CD14-positive monocyte (primary cell): ENCODE data around the gene TSHR. TPM values are rescaled to one million over a fixed set of nuclear protein-coding genes. Genes with fewer than 3 reads are reported as not detected.

Source experiments
- DNase-seq, 3 donors: peaks; one replicate each; pipeline ENCODE4 v3.0.0-alpha.2; 2011 to 2022
- H2AFZ ChIP-seq: 2 replicates; pipeline ENCODE4 v1.6.0; 2012; ENCODE audit warnings: mild to moderate bottlenecking, low read depth, low read length, inconsistent platforms; ENCODE audit not compliant: insufficient read depth, poor library complexity, severe bottlenecking
- H3K27ac ChIP-seq, 2 donors: 1 replicate in 1 of 2; 2 replicates in 1 of 2; pipeline ENCODE4 v1.5.1; 2012 to 2013; ENCODE audit warnings: low read length in 2 of 2, control low read depth in 1 of 2, inconsistent platforms in 1 of 2, low read depth in 1 of 2, mild to moderate bottlenecking in 1 of 2
- H3K27me3 ChIP-seq, 2 donors: one replicate each; pipeline versions ENCODE4 v1.6.0 to v1.6.1; 2011 to 2013; ENCODE audit warnings: low read length in 2 of 2; ENCODE audit not compliant: control insufficient read depth in 2 of 2, insufficient read depth in 2 of 2
- H3K36me3 ChIP-seq, 2 donors: replicated peaks in 1 of 2; 1 replicate in 1 of 2; 2 replicates in 1 of 2; pipeline versions ENCODE4 v1.5.1 to v1.6.1; 2012 to 2013; ENCODE audit warnings: low read length in 2 of 2, control low read depth in 1 of 2, inconsistent platforms in 1 of 2, mild to moderate bottlenecking in 1 of 2; ENCODE audit not compliant: insufficient read depth in 2 of 2, control insufficient read depth in 1 of 2
- H3K4me1 ChIP-seq, 2 donors: 1 replicate in 1 of 2; 2 replicates in 1 of 2; pipeline versions ENCODE4 v1.5.1 to v1.6.1; 2012 to 2013; ENCODE audit warnings: low read length in 2 of 2, control low read depth in 1 of 2, inconsistent platforms in 1 of 2, mild to moderate bottlenecking in 1 of 2, moderate library complexity in 1 of 2; ENCODE audit not compliant: insufficient read depth in 2 of 2, control insufficient read depth in 1 of 2
- H3K4me2 ChIP-seq: replicated peaks from 2 replicates; pipeline ENCODE3; 2012; ENCODE audit warnings: low read length, moderate library complexity, mild to moderate bottlenecking; ENCODE audit not compliant: poor library complexity, severe bottlenecking; ENCODE audit errors: extremely low read depth
- H3K4me3 ChIP-seq, 3 experiments: fragments of 200-600 bp in 1 of 3; sonication (generic) in 1 of 3; replicated peaks in 1 of 3; 1 replicate in 2 of 3; 2 replicates in 1 of 3; pipeline ENCODE4 v1.5.1; 2011 to 2013; ENCODE audit warnings: low read length in 3 of 3, mild to moderate bottlenecking in 3 of 3, control low read depth in 2 of 3, low read depth in 2 of 3, inconsistent platforms in 1 of 3, moderate library complexity in 1 of 3
- H3K79me2 ChIP-seq: 2 replicates; pipeline ENCODE4 v1.6.0; 2012; ENCODE audit warnings: mild to moderate bottlenecking, control low read depth, inconsistent platforms, low read length, moderate library complexity; ENCODE audit not compliant: insufficient read depth
- H3K9ac ChIP-seq: 2 replicates; pipeline ENCODE4 v1.6.0; 2017; ENCODE audit warnings: low read length, mild to moderate bottlenecking; ENCODE audit not compliant: insufficient read depth, poor library complexity, severe bottlenecking
- H3K9me3 ChIP-seq, 2 donors: replicated peaks in 1 of 2; 1 replicate in 1 of 2; 2 replicates in 1 of 2; pipeline versions ENCODE4 v1.5.1 to v1.6.1; 2012 to 2013; ENCODE audit warnings: low read length in 2 of 2, control low read depth in 1 of 2; ENCODE audit not compliant: control insufficient read depth in 1 of 2, insufficient read depth in 1 of 2
- H4K20me1 ChIP-seq: 2 replicates; pipeline ENCODE4 v1.6.0; 2012; ENCODE audit warnings: mild to moderate bottlenecking, low read length, control low read depth, moderate library complexity; ENCODE audit not compliant: insufficient read depth
- H3K27ac Mint-ChIP-seq, 7 donors: one replicate each; pipeline ENCODE4 v1.8.0; 2020; ENCODE audit warnings: mild to moderate bottlenecking in 7 of 7, mixed read lengths in 7 of 7, moderate library complexity in 6 of 7, inconsistent platforms in 2 of 7
- H3K27me3 Mint-ChIP-seq, 3 donors: one replicate each; pipeline ENCODE4 v1.8.0; 2021 to 2022; ENCODE audit warnings: low read depth in 3 of 3, mild to moderate bottlenecking in 3 of 3, mixed read lengths in 3 of 3, moderate library complexity in 3 of 3, inconsistent platforms in 1 of 3
- H3K36me3 Mint-ChIP-seq, 2 donors: one replicate each; pipeline ENCODE4 v1.8.0; 2020; ENCODE audit warnings: mixed read lengths in 2 of 2, inconsistent platforms in 1 of 2, mild to moderate bottlenecking in 1 of 2
- H3K4me1 Mint-ChIP-seq: one replicate; pipeline ENCODE4 v1.8.0; 2020; ENCODE audit warnings: mild to moderate bottlenecking, mixed read lengths
- H3K4me3 Mint-ChIP-seq, 2 donors: one replicate each; pipeline ENCODE4 v1.8.0; 2020; ENCODE audit warnings: mild to moderate bottlenecking in 2 of 2, mixed read lengths in 2 of 2, moderate library complexity in 1 of 2
- H3K9me3 Mint-ChIP-seq, 7 donors: one replicate each; pipeline ENCODE4 v1.8.0; 2020 to 2022; ENCODE audit warnings: mixed read lengths in 7 of 7, mild to moderate bottlenecking in 6 of 7, moderate library complexity in 6 of 7, inconsistent platforms in 2 of 7
- WGBS: methylation state at CpG from one replicate; pipeline ENCODE4 v1.1.5; 2013; ENCODE audit warnings: missing lambda C conversion rate; ENCODE audit not compliant: insufficient coverage; 5-methylcytosine and 5-hydroxymethylcytosine counted together
- intact Hi-C, 2 donors: fragments of 100-400 bp; cut with micrococcal nuclease; formaldehyde crosslinking; loops; one replicate each; pipeline versions ENCODE4 v1.15.0 to v1.15.1; 2023
- polyA plus RNA-seq, 3 donors: library from polyadenylated mRNA; depleted of rRNA in 1 of 3; unstranded in 2 of 3; stranded (reverse) in 1 of 3; fragments of 300-500 nt in 2 of 3; fragments of >200 nt in 1 of 3; fragmentation: Illumina TruSeq in 2 of 3; gene quantifications; 1 replicate in 2 of 3; 2 replicates in 1 of 3; pipeline ENCODE4 v1.2.3, GENCODE V29; 2012 to 2021
- TF ChIP-seq, protein P1 (sequence below): fragments of 200-600 bp; IDR thresholded peaks from one replicate; pipeline ENCODE4 v1.8.0; 2022; ENCODE audit warnings: antibody characterized with exemption, mild to moderate bottlenecking

TSHR gene
- polyA plus RNA-seq, 3 donors = not detected

DNA sequence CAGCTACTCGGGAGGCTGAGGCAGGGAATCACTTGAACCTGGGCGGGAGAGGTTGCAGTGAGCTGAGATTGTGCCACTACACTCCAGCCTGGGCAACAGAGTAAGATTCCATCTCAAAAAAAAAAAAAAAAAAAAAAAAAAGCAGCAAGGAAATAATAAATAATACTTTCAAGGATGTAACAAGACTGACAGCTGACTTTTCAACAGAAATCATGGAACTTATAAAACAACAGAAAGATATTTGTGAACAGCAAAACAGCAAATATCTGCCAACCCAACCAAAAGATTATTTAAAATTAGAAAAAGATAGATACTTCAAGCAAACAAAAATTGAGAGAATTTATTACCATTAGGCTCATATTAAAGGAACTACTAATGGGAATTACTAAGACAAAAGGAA is 115.1 kb downstream of the TSHR start:
- H3K4me3 Mint-ChIP-seq = no peak overlapping the region
- H3K36me3 ChIP-seq = no peaks in the 10 kb centered on the region
- H3K36me3 Mint-ChIP-seq = no peaks in the 10 kb centered on the region
- H3K4me1 ChIP-seq = no peaks in the 10 kb centered on the region
- H3K9me3 ChIP-seq = peaks cover 11 to 33% of the 10 kb centered on the region in 2 donors
- H3K27me3 ChIP-seq = no peaks in the 10 kb centered on the region
- no CpG with 5 or more reads among the region's 2 CpGs for WGBS
- no peaks in the 10 kb centered on the region for H4K20me1 ChIP-seq
- no peak overlapping the region for H3K9ac ChIP-seq
- H3K79me2 ChIP-seq = no peaks in the 10 kb centered on the region
- H2AFZ ChIP-seq = no peak overlapping the region
- no peak overlapping the region for H3K27ac Mint-ChIP-seq
- no peak overlapping the region for H3K27ac ChIP-seq
- H3K4me3 ChIP-seq = no peak overlapping the region
- no peaks in the 10 kb centered on the region for H3K4me1 Mint-ChIP-seq
- H3K27me3 Mint-ChIP-seq = no peaks in the 10 kb centered on the region
- TF ChIP-seq, protein P1, sequence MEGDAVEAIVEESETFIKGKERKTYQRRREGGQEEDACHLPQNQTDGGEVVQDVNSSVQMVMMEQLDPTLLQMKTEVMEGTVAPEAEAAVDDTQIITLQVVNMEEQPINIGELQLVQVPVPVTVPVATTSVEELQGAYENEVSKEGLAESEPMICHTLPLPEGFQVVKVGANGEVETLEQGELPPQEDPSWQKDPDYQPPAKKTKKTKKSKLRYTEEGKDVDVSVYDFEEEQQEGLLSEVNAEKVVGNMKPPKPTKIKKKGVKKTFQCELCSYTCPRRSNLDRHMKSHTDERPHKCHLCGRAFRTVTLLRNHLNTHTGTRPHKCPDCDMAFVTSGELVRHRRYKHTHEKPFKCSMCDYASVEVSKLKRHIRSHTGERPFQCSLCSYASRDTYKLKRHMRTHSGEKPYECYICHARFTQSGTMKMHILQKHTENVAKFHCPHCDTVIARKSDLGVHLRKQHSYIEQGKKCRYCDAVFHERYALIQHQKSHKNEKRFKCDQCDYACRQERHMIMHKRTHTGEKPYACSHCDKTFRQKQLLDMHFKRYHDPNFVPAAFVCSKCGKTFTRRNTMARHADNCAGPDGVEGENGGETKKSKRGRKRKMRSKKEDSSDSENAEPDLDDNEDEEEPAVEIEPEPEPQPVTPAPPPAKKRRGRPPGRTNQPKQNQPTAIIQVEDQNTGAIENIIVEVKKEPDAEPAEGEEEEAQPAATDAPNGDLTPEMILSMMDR = no peak
- no peak for DNase-seq
- H3K4me2 ChIP-seq = no peak overlapping the region
- intact Hi-C loops = no loop called here
- H3K9me3 Mint-ChIP-seq = peaks cover 7 to 32% (median 22%) of the 10 kb centered on the region in 7 donors

DNA sequence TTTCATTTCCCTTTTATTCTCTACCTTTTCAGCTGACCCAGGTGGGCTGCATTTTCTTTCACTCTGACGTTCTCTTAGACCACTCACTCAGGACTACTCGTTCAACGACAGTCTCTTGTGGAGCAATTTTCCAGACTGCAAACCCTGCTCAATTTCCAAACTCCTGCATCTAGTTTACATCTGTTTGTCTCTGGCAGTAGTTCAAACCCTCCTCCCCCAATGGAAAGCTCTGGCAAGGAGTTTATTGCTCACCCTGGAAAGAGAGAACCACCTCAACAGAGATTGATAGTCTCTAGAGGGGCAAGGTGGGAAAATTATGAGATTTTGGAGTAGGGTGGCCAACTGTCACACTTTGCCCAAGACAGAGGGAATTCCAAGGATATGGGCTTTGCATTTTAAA is 130.2 kb downstream of the TSHR start:
- Mint-ChIP-seq H3K36me3 (no peaks in the 10 kb centered on the region), H3K9me3 (peaks cover 0 to 7% (median 4%) of the 10 kb centered on the region in 7 donors), H3K27ac (no peak overlapping the region), H3K4me1 (peaks cover 2% of the 10 kb centered on the region), H3K27me3 (peaks cover 0 to 1% (median 0%) of the 10 kb centered on the region in 3 donors), H3K4me3 (no peak overlapping the region)
- H3K9ac ChIP-seq = no peak overlapping the region
- no peaks in the 10 kb centered on the region for H3K36me3 ChIP-seq
- H3K9me3 ChIP-seq = no peaks in the 10 kb centered on the region
- no peak overlapping the region for H2AFZ ChIP-seq
- H3K27me3 ChIP-seq = no peaks in the 10 kb centered on the region
- H3K79me2 ChIP-seq = no peaks in the 10 kb centered on the region
- no peak overlapping the region for H3K4me2 ChIP-seq
- TF ChIP-seq, protein P1 = no peak
- no peak for DNase-seq
- no peak overlapping the region for H3K27ac ChIP-seq
- H4K20me1 ChIP-seq = no peaks in the 10 kb centered on the region
- WGBS = 100% methylated on average over 3 of the region's 3 CpGs
- no peak overlapping the region for H3K4me3 ChIP-seq
- H3K4me1 ChIP-seq = no peaks in the 10 kb centered on the region
- intact Hi-C loops = no loop called here
